Measurements from ENCODE around the gene CDKAL1.

CDKAL1 gene

GRCh38 chr6:20534295-20535262 lies at the start of gene CDKAL1:
CDKAL1 (plus strand) TSS chr6:20534457; CDS start chr6:20546351, 11,894 bp downstream.
- TF ChIP-seq CTCF (conservative IDR thresholded peaks at IDR 0.05; ENCODE audit: low read depth, low read length), result no peak
- peak within 1 kb of the TSS; percentile 78 for H3K4me3 ChIP-seq (ENCODE audit: low read depth, low read length)
- DNase-seq (ENCODE audit: low read depth), result peak; percentile 95

GRCh38 chr6:20486641-20487040 lies 47.6 kb upstream of the CDKAL1 start:
- no peak for TF ChIP-seq CTCF (conservative IDR thresholded peaks at IDR 0.05; ENCODE audit: low read depth, low read length)
- no peak overlapping the region for H3K4me3 ChIP-seq (ENCODE audit: low read depth, low read length)
- DNase-seq (ENCODE audit: low read depth), result peak; percentile 37

GRCh38 chr6:20487669-20488375 lies 46.4 kb upstream of the CDKAL1 start:
- no peak for TF ChIP-seq CTCF (conservative IDR thresholded peaks at IDR 0.05; ENCODE audit: low read depth, low read length)
- peak; percentile 84 for DNase-seq (ENCODE audit: low read depth)
- H3K4me3 ChIP-seq (ENCODE audit: low read depth, low read length), result no peak overlapping the region

- no peak for DNase-seq (ENCODE audit: low read depth)
- no peak overlapping the region for H3K4me3 ChIP-seq (ENCODE audit: low read depth, low read length)
- no peak for TF ChIP-seq CTCF (conservative IDR thresholded peaks at IDR 0.05; ENCODE audit: low read depth, low read length)
These were observed 43.7 kb upstream of the CDKAL1 start for GRCh38 chr6:20490591-20490990.

- H3K4me3 ChIP-seq (ENCODE audit: low read depth, low read length), result no peak overlapping the region
- no peak for TF ChIP-seq CTCF (conservative IDR thresholded peaks at IDR 0.05; ENCODE audit: low read depth, low read length)
- DNase-seq (ENCODE audit: low read depth), result no peak
These were observed 42.2 kb upstream of the CDKAL1 start for GRCh38 chr6:20492099-20492498.

- H3K4me3 ChIP-seq (ENCODE audit: low read depth, low read length), result no peak overlapping the region
- TF ChIP-seq CTCF (conservative IDR thresholded peaks at IDR 0.05; ENCODE audit: low read depth, low read length), result no peak
- DNase-seq (ENCODE audit: low read depth), result peak; percentile 68
These were observed 36.8 kb upstream of the CDKAL1 start for GRCh38 chr6:20497216-20498040.

All from choroid plexus epithelial cell (primary cell).